UCSD-AML1 (cell line): ENCODE results near the gene RHBDD3.

Experiments
- DNase-seq: peaks from one replicate; lab custom pipeline; 2025; ENCODE audit not compliant: unreplicated experiment; lab: John Stamatoyannopoulos, UW

RHBDD3 gene

GRCh38 chr22:29306175-29306834 lies 38.5 kb upstream of the RHBDD3 start, which contains the start of gene GAS2L1:
Gene GAS2L1, plus strand, starts transcription at chr22:29306650. Its CDS starts 1,456 bp downstream, at chr22:29308106.
- peak; percentile 90 for DNase-seq

- DNase-seq = no peak
Measured at GRCh38 chr22:29305836-29306174, 38.0 kb upstream of the RHBDD3 start.

- no peak for DNase-seq
Measured at GRCh38 chr22:29302681-29303465, 35.1 kb upstream of the RHBDD3 start.

- no peak for DNase-seq
Measured at GRCh38 chr22:29302402-29302680, 34.6 kb upstream of the RHBDD3 start.

GRCh38 chr22:29301716-29302401 lies 34.1 kb upstream of the RHBDD3 start:
- DNase-seq = no peak

- no peak for DNase-seq
Measured at GRCh38 chr22:29300807-29301601, 33.2 kb upstream of the RHBDD3 start.

GRCh38 chr22:29300467-29300806 lies 32.7 kb upstream of the RHBDD3 start:
- DNase-seq = no peak

- DNase-seq = no peak
Measured at GRCh38 chr22:29299136-29299900, 31.5 kb upstream of the RHBDD3 start.

- no peak for DNase-seq
Measured at GRCh38 chr22:29298641-29299040, 30.9 kb upstream of the RHBDD3 start.

- no peak for DNase-seq
Measured at GRCh38 chr22:29292379-29292778, 24.6 kb upstream of the RHBDD3 start.

GRCh38 chr22:29291215-29291614 lies 23.4 kb upstream of the RHBDD3 start:
- DNase-seq = no peak

GRCh38 chr22:29290061-29290460 lies 22.3 kb upstream of the RHBDD3 start:
- DNase-seq = no peak

GRCh38 chr22:29288837-29289236 lies 21.1 kb upstream of the RHBDD3 start:
- DNase-seq = no peak

- no peak for DNase-seq
Measured at GRCh38 chr22:29284196-29284595, 16.4 kb upstream of the RHBDD3 start.

GRCh38 chr22:29277927-29278326 lies 10.1 kb upstream of the RHBDD3 start:
- no peak for DNase-seq

GRCh38 chr22:29275819-29276565 lies 8.2 kb upstream of the RHBDD3 start:
- no peak for DNase-seq

GRCh38 chr22:29275167-29275566 lies 7.4 kb upstream of the RHBDD3 start:
- no peak for DNase-seq

- no peak for DNase-seq
Measured at GRCh38 chr22:29272624-29273023, 4.8 kb upstream of the RHBDD3 start.

GRCh38 chr22:29270475-29271271 lies 2.9 kb upstream of the RHBDD3 start:
- no peak for DNase-seq
